ENCODE measurements around the gene ETS2. TPM values are rescaled to one million over a fixed set of nuclear protein-coding genes. Genes with fewer than 3 reads are reported as not detected.

The ETS2 gene
- total RNA-seq, 1 experiment from 2014 or later: 35.3 TPM

- Histone ChIP-seq H3K27me3 (ENCODE audit: insufficient read depth, low read length) (no peaks in the 10 kb centered on the region), H2AK5ac (ENCODE audit: insufficient read length, low read length) (no peak overlapping the region), H3K4me1 (ENCODE audit: insufficient read depth, low read length) (no peaks in the 10 kb centered on the region), H3T11ph (ENCODE audit: low read length) (no peak overlapping the region), H3K9ac (ENCODE audit: extremely low read depth, insufficient read length, low read length) (no peak overlapping the region), H2AFZ (ENCODE audit: low read length) (no peak overlapping the region), H3K18ac (ENCODE audit: insufficient read length, low read depth, low read length) (no peak overlapping the region), H4K91ac (ENCODE audit: insufficient read length, low read depth, low read length) (no peak overlapping the region), H3K9me3 (ENCODE audit: control insufficient read depth, low read depth, low read length) (no peaks in the 10 kb centered on the region), H2BK20ac (ENCODE audit: low read depth, low read length, poor library complexity, severe bottlenecking) (no peak overlapping the region), H2BK120ac (ENCODE audit: low read depth, low read length, poor library complexity, severe bottlenecking) (no peak overlapping the region), H3K14ac (ENCODE audit: insufficient read depth, low read length) (no peak overlapping the region), H3K56ac (ENCODE audit: insufficient read length, low read depth, low read length) (no peak overlapping the region), H2BK12ac (ENCODE audit: insufficient read length, low read depth, low read length) (no peak overlapping the region), H3K23ac (ENCODE audit: insufficient read length, low read depth, low read length) (no peak overlapping the region), H3K4me2 (ENCODE audit: insufficient read depth, insufficient read length, low read length) (no peak overlapping the region), H3K4ac (ENCODE audit: low read depth, low read length) (no peak overlapping the region), H3K23me2 (ENCODE audit: insufficient read length, low read depth, low read length, poor library complexity, severe bottlenecking) (no peaks in the 10 kb centered on the region), H3K79me1 (ENCODE audit: insufficient read depth, low read depth, low read length, poor library complexity, severe bottlenecking) (no peaks in the 10 kb centered on the region), H3K79me2 (ENCODE audit: insufficient read depth, low read length) (no peaks in the 10 kb centered on the region), H3K27ac (ENCODE audit: insufficient read length, low read depth, low read length) (no peak overlapping the region), H4K20me1 (ENCODE audit: control insufficient read depth, insufficient read depth, insufficient read length) (peaks cover 4% of the 10 kb centered on the region), H2BK5ac (ENCODE audit: insufficient read length, low read length) (no peak overlapping the region), H4K8ac (replicated peaks; ENCODE audit: insufficient read length, low read depth, low read length) (no peak overlapping the region), H4K5ac (ENCODE audit: insufficient read length, low read depth, low read length) (no peak overlapping the region), H2BK15ac (ENCODE audit: low read depth, low read length) (no peak overlapping the region)
- Mint-ChIP-seq H3K36me3 (ENCODE audit: insufficient read depth in 1 of 3, low read depth in 3 of 3) (no peaks in the 10 kb centered on the region; a peak in 1 of 7 replicates), H3K4me3 (no peak overlapping the region), H3K27me3 (ENCODE audit: low read depth) (peaks cover 4% of the 10 kb centered on the region; the same call in 1 of the 2 replicates), H3K4me1 (peaks cover 12 to 16% of the 10 kb centered on the region in 2 experiments), H3K9me3 (no peaks in the 10 kb centered on the region; a peak in 2 of 5 replicates), H3K27ac (no peak overlapping the region)
- TF ChIP-seq CTCF (conservative IDR thresholded peaks at IDR 0.05): no peak
- DNase-seq: no peak
- WGBS (ENCODE audit: extremely low coverage, insufficient read length, low lambda C conversion rate): no CpG with 5 or more reads among the region's 6 CpGs
Observed at GRCh38 chr21:38794978-38795377, 10.8 kb upstream of the ETS2 start.

Data from H9 (cell line).